ENCODE data around the gene MBOAT2.
"Not testable (repeated sequence)": the region's sequence is repeated elsewhere in the genome, so short reads cannot be mapped to it uniquely, and the experiment has no call there.

GRCh38 chr2:8972535-8972934 lies 30.9 kb downstream of the MBOAT2 start:
- not testable (repeated sequence) for TF ChIP-seq POLR2AphosphoS5 (IDR thresholded peaks at IDR 0.05; ENCODE audit: low read depth, low read length); REST (IDR thresholded peaks at IDR 0.05; ENCODE audit: insufficient read depth in 1 of 2, low read depth in 2 of 2, low read length in 1 of 2)
- TF ChIP-seq, protein P1, sequence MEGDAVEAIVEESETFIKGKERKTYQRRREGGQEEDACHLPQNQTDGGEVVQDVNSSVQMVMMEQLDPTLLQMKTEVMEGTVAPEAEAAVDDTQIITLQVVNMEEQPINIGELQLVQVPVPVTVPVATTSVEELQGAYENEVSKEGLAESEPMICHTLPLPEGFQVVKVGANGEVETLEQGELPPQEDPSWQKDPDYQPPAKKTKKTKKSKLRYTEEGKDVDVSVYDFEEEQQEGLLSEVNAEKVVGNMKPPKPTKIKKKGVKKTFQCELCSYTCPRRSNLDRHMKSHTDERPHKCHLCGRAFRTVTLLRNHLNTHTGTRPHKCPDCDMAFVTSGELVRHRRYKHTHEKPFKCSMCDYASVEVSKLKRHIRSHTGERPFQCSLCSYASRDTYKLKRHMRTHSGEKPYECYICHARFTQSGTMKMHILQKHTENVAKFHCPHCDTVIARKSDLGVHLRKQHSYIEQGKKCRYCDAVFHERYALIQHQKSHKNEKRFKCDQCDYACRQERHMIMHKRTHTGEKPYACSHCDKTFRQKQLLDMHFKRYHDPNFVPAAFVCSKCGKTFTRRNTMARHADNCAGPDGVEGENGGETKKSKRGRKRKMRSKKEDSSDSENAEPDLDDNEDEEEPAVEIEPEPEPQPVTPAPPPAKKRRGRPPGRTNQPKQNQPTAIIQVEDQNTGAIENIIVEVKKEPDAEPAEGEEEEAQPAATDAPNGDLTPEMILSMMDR (IDR thresholded peaks at IDR 0.05): not testable (repeated sequence)

Measured in Panc1 (cell line).